HG03442 (cell line): Measurements from ENCODE around the gene RPP30.

Experiments used
- ATAC-seq: cut with Tn5 transposase; IDR thresholded peaks from one replicate; pipeline ENCODE4 v1.9.1; 2021; ENCODE audit warnings: mild to moderate bottlenecking, moderate library complexity; ENCODE audit not compliant: unreplicated experiment

The RPP30 gene

GRCh38 chr10:90871766-90872647 lies at the start of gene RPP30:
RPP30 (plus strand) TSS chr10:90871974; CDS start chr10:90871987, 13 bp downstream.
- ATAC-seq: peak; percentile 98

GRCh38 chr10:90822508-90822907 lies 49.3 kb upstream of the RPP30 start:
- ATAC-seq: no peak

- ATAC-seq: no peak
Measured at GRCh38 chr10:90832111-90832510, 39.7 kb upstream of the RPP30 start.

DNA sequence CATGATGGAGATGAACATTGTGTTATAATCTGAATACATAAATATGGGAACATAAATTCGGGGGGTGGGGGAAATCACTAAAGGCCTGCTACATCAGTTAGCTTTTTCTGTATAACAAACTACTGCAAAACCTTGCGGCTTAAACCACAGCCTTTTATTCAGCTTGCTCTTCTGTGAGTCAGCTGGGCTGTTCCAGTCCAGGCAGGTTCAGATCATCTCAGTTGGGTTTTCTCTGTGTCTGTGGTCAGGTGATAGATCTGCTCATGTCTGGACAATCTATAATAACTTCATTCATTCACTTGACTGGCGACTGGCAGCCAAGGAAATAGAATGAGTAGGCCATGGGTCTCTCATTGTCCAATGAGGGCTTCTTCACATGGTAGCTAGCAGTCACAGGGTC lies 37.4 kb upstream of the RPP30 start:
- ATAC-seq: no peak

GRCh38 chr10:90837486-90837885 lies 34.3 kb upstream of the RPP30 start:
- no peak for ATAC-seq

- no peak for ATAC-seq
Measured at GRCh38 chr10:90842725-90843124, 29.0 kb upstream of the RPP30 start.

GRCh38 chr10:90845726-90846125 lies 26.0 kb upstream of the RPP30 start:
- ATAC-seq: no peak

DNA sequence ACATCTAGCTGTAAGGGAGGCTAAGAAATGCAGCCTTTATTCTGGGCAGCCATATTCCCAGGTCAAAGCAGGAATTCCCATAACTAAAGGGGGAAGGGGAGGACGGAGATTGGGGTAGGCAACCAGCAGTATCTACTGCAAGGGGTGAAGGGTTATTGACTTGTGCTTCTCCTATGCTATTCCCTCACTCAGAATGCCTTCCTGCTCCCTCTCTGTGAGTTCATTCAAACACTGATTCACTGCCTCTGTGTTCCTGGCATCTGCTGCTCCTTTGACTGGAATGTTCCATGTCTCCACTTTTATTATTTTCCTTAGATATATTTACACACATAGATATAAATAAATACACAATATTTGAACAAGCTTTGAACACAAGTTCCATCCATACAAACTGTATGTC lies 25.0 kb upstream of the RPP30 start:
- no peak for ATAC-seq

GRCh38 chr10:90847436-90847835 lies 24.3 kb upstream of the RPP30 start:
- no peak for ATAC-seq

DNA sequence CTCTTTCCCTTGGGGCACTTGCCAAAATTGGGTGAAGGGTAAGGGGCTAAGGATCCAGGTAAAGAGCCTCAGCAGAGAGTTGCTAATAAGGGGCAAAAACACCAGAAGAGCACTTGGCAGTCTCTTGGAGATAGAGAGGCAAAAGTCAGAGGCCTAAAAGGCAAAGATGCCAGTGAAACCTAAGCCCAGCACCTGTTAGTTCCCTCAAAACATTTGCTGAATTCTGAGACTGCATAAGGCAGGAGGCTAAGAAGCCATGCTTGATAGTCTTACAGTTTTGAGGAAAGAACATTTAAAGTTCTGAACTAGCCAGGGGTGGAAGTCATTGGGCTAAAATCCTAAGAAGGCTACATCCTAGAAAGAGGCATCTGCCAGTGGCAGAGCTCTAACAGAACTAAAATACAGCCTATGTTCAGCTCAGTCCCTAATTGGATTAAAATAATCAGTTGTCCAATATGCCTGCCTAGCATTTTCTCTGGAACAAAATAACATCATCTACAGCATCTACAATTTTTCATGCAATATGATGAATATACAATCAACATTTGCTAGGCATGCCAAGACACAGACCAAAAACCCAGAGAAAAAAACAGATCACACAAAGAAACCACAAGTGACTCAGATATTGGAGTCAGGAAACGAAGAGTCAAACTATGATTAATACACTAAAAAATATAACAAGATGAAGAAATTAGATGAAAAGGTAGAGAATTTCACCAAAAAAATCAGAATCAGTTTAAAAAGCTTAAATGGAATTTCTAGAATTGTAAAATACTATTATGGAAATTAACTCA lies 21.6 kb upstream of the RPP30 start:
- ATAC-seq: no peak

DNA sequence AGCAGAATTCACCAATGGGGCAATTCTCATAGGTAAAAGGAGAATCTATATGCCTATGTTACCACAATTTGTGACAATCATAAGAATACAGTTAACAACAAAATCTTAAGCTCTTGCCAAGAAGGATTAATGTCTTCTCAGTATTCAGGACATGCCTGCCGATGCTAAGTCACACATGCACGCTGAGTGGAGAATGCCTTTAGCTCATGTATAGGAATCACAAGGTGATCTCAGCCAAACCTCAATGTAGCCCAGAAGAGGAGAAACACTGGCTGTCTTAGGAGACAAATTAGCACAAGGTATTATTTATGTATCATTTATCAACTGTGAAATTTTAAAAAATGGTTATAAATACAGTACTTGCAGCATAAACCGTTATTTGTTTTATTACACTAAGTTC lies 16.6 kb upstream of the RPP30 start:
- no peak for ATAC-seq

GRCh38 chr10:90856261-90856660 lies 15.5 kb upstream of the RPP30 start:
- no peak for ATAC-seq

DNA sequence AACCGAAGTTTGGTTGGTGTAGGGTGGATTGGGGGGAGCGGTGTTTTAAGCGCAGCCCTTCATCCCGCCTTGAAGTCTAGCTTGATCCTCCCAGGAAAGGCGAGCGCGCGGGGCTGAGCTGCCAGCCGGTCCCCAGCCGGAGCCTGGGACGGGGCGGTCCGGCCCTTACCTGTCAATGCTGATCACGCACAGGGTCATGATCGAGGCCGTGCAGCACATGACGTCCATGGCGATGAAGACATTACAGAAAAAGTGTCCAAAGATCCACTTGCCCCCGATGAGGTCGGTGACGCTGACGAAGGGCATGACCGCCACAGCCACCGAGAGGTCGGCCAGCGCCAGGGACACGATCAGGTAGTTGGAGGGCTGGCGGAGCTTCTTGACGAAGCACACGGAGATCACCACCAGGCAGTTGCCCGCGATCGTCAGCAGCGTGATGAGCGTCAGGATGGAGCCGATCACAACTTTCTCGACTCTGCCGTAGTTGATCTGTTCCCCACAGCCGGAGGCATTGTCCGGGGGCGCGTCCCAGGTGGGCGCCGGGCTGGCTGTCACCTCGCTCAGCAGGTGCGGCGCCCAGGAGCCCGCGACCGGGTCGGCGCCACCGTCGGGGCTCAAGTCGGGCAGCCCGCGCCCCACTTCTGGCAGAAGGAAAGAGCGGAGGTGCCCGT lies 14.7 kb upstream of the RPP30 start:
- peak; percentile 18 for ATAC-seq

- ATAC-seq: peak; percentile 60
Measured at GRCh38 chr10:90857635-90858460, 13.9 kb upstream of the RPP30 start, which contains the start of gene HTR7. HTR7 (minus strand) TSS chr10:90858039; CDS start chr10:90857671, 368 bp downstream.

- ATAC-seq: no peak
Measured at GRCh38 chr10:90858461-90858968, 13.3 kb upstream of the RPP30 start.

- no peak for ATAC-seq
Measured at GRCh38 chr10:90859321-90859751, 12.4 kb upstream of the RPP30 start.

- no peak for ATAC-seq
Measured at GRCh38 chr10:90860790-90861189, 11.0 kb upstream of the RPP30 start.

GRCh38 chr10:90862908-90863514 lies 8.8 kb upstream of the RPP30 start:
- no peak for ATAC-seq

GRCh38 chr10:90865401-90865800 lies 6.4 kb upstream of the RPP30 start:
- ATAC-seq: no peak
